Prostate gland (tissue), 2 donors: ENCODE data around the gene ARSG.

ENCODE experiments used
- CTCF ChIP-seq, 4 experiments: fragments of 200-600 bp in 2 of 4; fragments of 450-650 bp in 2 of 4; sonication (generic) in 2 of 4; IDR thresholded peaks; 1 replicate in 3 of 4; 2 replicates in 1 of 4; pipeline ENCODE4 v1.5.1; 2016 to 2019; ENCODE audit warnings: antibody characterized with exemption in 4 of 4, mild to moderate bottlenecking in 2 of 4, moderate library complexity in 2 of 4
- POLR2AphosphoS5 ChIP-seq: sonication (generic); formaldehyde crosslinking; IDR thresholded peaks from one replicate; pipeline ENCODE4 v1.6.1; 2017; ENCODE audit warnings: antibody characterized with exemption

DNA sequence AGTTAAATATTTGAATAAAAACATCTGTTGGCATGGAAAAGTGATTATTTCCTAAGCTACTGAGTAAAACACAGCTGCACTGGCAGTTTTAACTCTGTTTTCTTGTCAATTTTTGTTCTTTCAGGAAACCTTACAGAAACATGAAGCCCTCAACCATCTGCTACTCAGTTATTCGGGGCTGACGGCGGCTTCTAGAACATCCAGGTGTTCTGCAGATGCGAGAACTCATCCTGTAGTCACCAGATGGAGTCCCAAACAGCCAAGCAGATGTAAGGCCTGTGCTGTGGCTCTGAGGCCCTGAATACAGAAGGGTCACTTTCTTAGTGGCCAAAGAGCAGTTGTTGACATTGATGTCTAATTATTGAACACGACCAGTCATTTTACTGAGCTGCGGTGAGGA lies 15.5 kb downstream of the ARSG start:
- no peak for TF ChIP-seq POLR2AphosphoS5
- TF ChIP-seq CTCF (IDR thresholded peaks at IDR 0.05) = no peak
